ENCODE results near the gene CNTN3.

- TF ChIP-seq EZH2phosphoT487 (IDR thresholded peaks at IDR 0.05; ENCODE audit: borderline replicate concordance, low read depth, low read length) (no peak), CTCF (conservative IDR thresholded peaks at IDR 0.05; ENCODE audit: low read length) (no peak)
Measured at GRCh38 chr3:74591946-74592345, 22.5 kb downstream of the CNTN3 start.

All from OCI-LY7 (cell line).